ENCODE measurements around the gene WSCD2.

Gene WSCD2

GRCh38 chr12:108240027-108240785 is 111.1 kb downstream of the WSCD2 start:
- no peak for DNase-seq

GRCh38 chr12:108240928-108241327 is 111.8 kb downstream of the WSCD2 start:
- DNase-seq: no peak

GRCh38 chr12:108241986-108242703 is 113.1 kb downstream of the WSCD2 start:
- DNase-seq: no peak

GRCh38 chr12:108247130-108247529 is 118.0 kb downstream of the WSCD2 start:
- no peak for DNase-seq

GRCh38 chr12:108248011-108248410 is 118.9 kb downstream of the WSCD2 start:
- DNase-seq: no peak

- DNase-seq: no peak
These were observed 123.4 kb downstream of the WSCD2 start for GRCh38 chr12:108252523-108252922.

- no peak for DNase-seq
These were observed 124.5 kb downstream of the WSCD2 start for GRCh38 chr12:108253540-108253939.

- no peak for DNase-seq
These were observed 124.9 kb downstream of the WSCD2 start for GRCh38 chr12:108254030-108254429.

GRCh38 chr12:108254517-108255251 is 125.6 kb downstream of the WSCD2 start:
- DNase-seq: no peak

GRCh38 chr12:108255252-108255602 is 126.1 kb downstream of the WSCD2 start:
- DNase-seq: no peak

GRCh38 chr12:108257004-108257403 is 127.9 kb downstream of the WSCD2 start:
- DNase-seq: no peak

- no peak for DNase-seq
These were observed 128.6 kb downstream of the WSCD2 start for GRCh38 chr12:108257610-108258106.

- DNase-seq: no peak
These were observed 131.0 kb downstream of the WSCD2 start for GRCh38 chr12:108260039-108260438.

GRCh38 chr12:108260969-108261368 is 131.9 kb downstream of the WSCD2 start:
- no peak for DNase-seq

- no peak for DNase-seq
These were observed 136.4 kb downstream of the WSCD2 start for GRCh38 chr12:108265505-108265904.

- no peak for DNase-seq
These were observed 137.0 kb downstream of the WSCD2 start for GRCh38 chr12:108266131-108266530.

- DNase-seq: no peak
These were observed 138.4 kb downstream of the WSCD2 start for GRCh38 chr12:108267450-108267849.

GRCh38 chr12:108268397-108268796 is 139.3 kb downstream of the WSCD2 start:
- DNase-seq: no peak

- DNase-seq: no peak
These were observed 140.1 kb downstream of the WSCD2 start for GRCh38 chr12:108269224-108269623.

GRCh38 chr12:108270035-108270848 is 141.2 kb downstream of the WSCD2 start:
- no peak for DNase-seq

- no peak for DNase-seq
These were observed 141.7 kb downstream of the WSCD2 start for GRCh38 chr12:108270849-108271143.

- no peak for DNase-seq
These were observed 143.1 kb downstream of the WSCD2 start for GRCh38 chr12:108271951-108272872.

Data from KG1 (cell line).